IPS-15b (cell line): ENCODE results near the gene PPL.

Experiments used
- H3K27me3 ChIP-seq: one replicate; pipeline ENCODE4 v1.6.1; 2013; ENCODE audit warnings: low read length; ENCODE audit not compliant: control insufficient read depth, insufficient read depth
- H3K36me3 ChIP-seq: one replicate; pipeline ENCODE4 v1.6.1; 2013; ENCODE audit warnings: low read length; ENCODE audit not compliant: control insufficient read depth, insufficient read depth
- H3K4me1 ChIP-seq: one replicate; pipeline ENCODE4 v1.6.1; 2013; ENCODE audit warnings: mild to moderate bottlenecking, low read length; ENCODE audit not compliant: control insufficient read depth, insufficient read depth
- H3K4me3 ChIP-seq: one replicate; pipeline ENCODE4 v1.5.1; 2013; ENCODE audit warnings: low read depth, low read length
- H3K9ac ChIP-seq: one replicate; pipeline ENCODE4 v1.6.1; 2013; ENCODE audit warnings: low read depth, mild to moderate bottlenecking, low read length
- H3K9me3 ChIP-seq: one replicate; pipeline ENCODE4 v1.6.1; 2013; ENCODE audit warnings: mild to moderate bottlenecking, low read length; ENCODE audit not compliant: control insufficient read depth, insufficient read depth

The PPL gene

GRCh38 chr16:4888428-4889135 is 48.4 kb downstream of the PPL start:
- no peak overlapping the region for H3K4me3 ChIP-seq
- H3K9me3 ChIP-seq = no peaks in the 10 kb centered on the region
- H3K36me3 ChIP-seq = peaks cover 84% of the 10 kb centered on the region
- no peak overlapping the region for H3K9ac ChIP-seq
- H3K4me1 ChIP-seq = no peaks in the 10 kb centered on the region
- no peaks in the 10 kb centered on the region for H3K27me3 ChIP-seq

GRCh38 chr16:4886151-4886550 is 50.8 kb downstream of the PPL start:
- H3K27me3 ChIP-seq = no peaks in the 10 kb centered on the region
- H3K9ac ChIP-seq = no peak overlapping the region
- H3K36me3 ChIP-seq = peaks cover 81% of the 10 kb centered on the region
- H3K4me1 ChIP-seq = no peaks in the 10 kb centered on the region
- no peaks in the 10 kb centered on the region for H3K9me3 ChIP-seq
- no peak overlapping the region for H3K4me3 ChIP-seq

GRCh38 chr16:4884972-4885874 is 51.7 kb downstream of the PPL start:
- no peaks in the 10 kb centered on the region for H3K27me3 ChIP-seq
- H3K4me3 ChIP-seq = no peak overlapping the region
- peaks cover 89% of the 10 kb centered on the region for H3K36me3 ChIP-seq
- no peaks in the 10 kb centered on the region for H3K9me3 ChIP-seq
- no peaks in the 10 kb centered on the region for H3K4me1 ChIP-seq
- no peak overlapping the region for H3K9ac ChIP-seq

- Histone ChIP-seq H3K4me1 (no peaks in the 10 kb centered on the region), H3K4me3 (no peak overlapping the region), H3K36me3 (peaks cover 88% of the 10 kb centered on the region), H3K9ac (no peak overlapping the region), H3K9me3 (no peaks in the 10 kb centered on the region), H3K27me3 (no peaks in the 10 kb centered on the region)
Observed at GRCh38 chr16:4884209-4884608, 52.7 kb downstream of the PPL start.

GRCh38 chr16:4883501-4883900 is 53.4 kb downstream of the PPL start:
- peaks cover 85% of the 10 kb centered on the region for H3K36me3 ChIP-seq
- no peaks in the 10 kb centered on the region for H3K27me3 ChIP-seq
- H3K9me3 ChIP-seq = no peaks in the 10 kb centered on the region
- no peak overlapping the region for H3K9ac ChIP-seq
- H3K4me3 ChIP-seq = no peak overlapping the region
- H3K4me1 ChIP-seq = no peaks in the 10 kb centered on the region

- Histone ChIP-seq H3K36me3 (peaks cover 84% of the 10 kb centered on the region), H3K27me3 (no peaks in the 10 kb centered on the region), H3K4me3 (no peak overlapping the region), H3K9ac (no peak overlapping the region), H3K9me3 (no peaks in the 10 kb centered on the region), H3K4me1 (no peaks in the 10 kb centered on the region)
Observed at GRCh38 chr16:4882633-4883285, 54.2 kb downstream of the PPL start.

- no peak overlapping the region for H3K9ac ChIP-seq
- H3K4me1 ChIP-seq = no peaks in the 10 kb centered on the region
- H3K4me3 ChIP-seq = no peak overlapping the region
- H3K9me3 ChIP-seq = no peaks in the 10 kb centered on the region
- H3K27me3 ChIP-seq = no peaks in the 10 kb centered on the region
- H3K36me3 ChIP-seq = peaks cover 83% of the 10 kb centered on the region
Observed at GRCh38 chr16:4882000-4882632, 54.8 kb downstream of the PPL start.

- no peaks in the 10 kb centered on the region for H3K9me3 ChIP-seq
- no peaks in the 10 kb centered on the region for H3K4me1 ChIP-seq
- no peak overlapping the region for H3K9ac ChIP-seq
- H3K27me3 ChIP-seq = no peaks in the 10 kb centered on the region
- no peak overlapping the region for H3K4me3 ChIP-seq
- peaks cover 77% of the 10 kb centered on the region for H3K36me3 ChIP-seq
Observed at GRCh38 chr16:4880006-4880580, 56.9 kb downstream of the PPL start.

- H3K4me3 ChIP-seq = no peak overlapping the region
- H3K36me3 ChIP-seq = peaks cover 76% of the 10 kb centered on the region
- no peaks in the 10 kb centered on the region for H3K27me3 ChIP-seq
Observed at GRCh38 chr16:4879049-4879448, 57.9 kb downstream of the PPL start.

GRCh38 chr16:4877380-4877685 is 59.6 kb downstream of the PPL start:
- Histone ChIP-seq H3K4me1 (no peaks in the 10 kb centered on the region), H3K4me3 (no peak overlapping the region), H3K27me3 (no peaks in the 10 kb centered on the region), H3K36me3 (peaks cover 76% of the 10 kb centered on the region), H3K9me3 (no peaks in the 10 kb centered on the region), H3K9ac (no peak overlapping the region)

More at GRCh38 chr16:4879049-4879448, 57.9 kb downstream of the PPL start:
- H3K4me1 ChIP-seq = no peaks in the 10 kb centered on the region
- H3K9me3 ChIP-seq = no peaks in the 10 kb centered on the region
- H3K9ac ChIP-seq = no peak overlapping the region

GRCh38 chr16:4876646-4877379 is 60.1 kb downstream of the PPL start:
- no peak overlapping the region for H3K9ac ChIP-seq
- H3K4me1 ChIP-seq = no peaks in the 10 kb centered on the region
- H3K27me3 ChIP-seq = no peaks in the 10 kb centered on the region
- no peaks in the 10 kb centered on the region for H3K9me3 ChIP-seq
- peaks cover 72% of the 10 kb centered on the region for H3K36me3 ChIP-seq
- H3K4me3 ChIP-seq = no peak overlapping the region
